Measurements from ENCODE around the gene COIL.
"Not testable (repeated sequence)": the region's sequence is repeated elsewhere in the genome, so short reads cannot be mapped to it uniquely, and the experiment has no call there.

COIL gene

GRCh38 chr17:56978441-56979090 is 17.7 kb upstream of the COIL start:
- DNase-seq, result no peak

- DNase-seq, result no peak
These were observed 17.0 kb upstream of the COIL start, which contains the start of gene SCPEP1 for GRCh38 chr17:56977673-56978395. Gene SCPEP1 (plus strand): TSS chr17:56978131. CDS start chr17:56978160, 29 bp downstream.

GRCh38 chr17:56976941-56977608 is 16.2 kb upstream of the COIL start:
- no peak for DNase-seq

- no peak for DNase-seq
These were observed 14.8 kb upstream of the COIL start for GRCh38 chr17:56975656-56976055.

GRCh38 chr17:56974055-56974454 is 13.2 kb upstream of the COIL start:
- DNase-seq, result no peak

GRCh38 chr17:56973520-56973919 is 12.7 kb upstream of the COIL start:
- DNase-seq, result no peak

- DNase-seq, result no peak
These were observed 11.4 kb upstream of the COIL start for GRCh38 chr17:56972111-56972730.

- DNase-seq, result no peak
These were observed 10.1 kb upstream of the COIL start for GRCh38 chr17:56970974-56971373.

- DNase-seq, result no peak
These were observed 5.5 kb upstream of the COIL start for GRCh38 chr17:56966338-56966737.

- DNase-seq, result not testable (repeated sequence)
These were observed 4.8 kb upstream of the COIL start for GRCh38 chr17:56965681-56966080.

- DNase-seq, result not testable (repeated sequence)
These were observed 4.4 kb upstream of the COIL start for GRCh38 chr17:56965241-56965640.

GRCh38 chr17:56956992-56957391 is 3.9 kb downstream of the COIL start:
- DNase-seq, result no peak

GRCh38 chr17:56949595-56949994 is 11.3 kb downstream of the COIL start:
- DNase-seq, result no peak

GRCh38 chr17:56948491-56948890 is 12.4 kb downstream of the COIL start:
- DNase-seq, result no peak

GRCh38 chr17:56947741-56948140 is 13.1 kb downstream of the COIL start:
- DNase-seq, result no peak

- DNase-seq, result no peak
These were observed 14.8 kb downstream of the COIL start for GRCh38 chr17:56945938-56946505.

GRCh38 chr17:56943505-56944125 is 17.2 kb downstream of the COIL start:
- DNase-seq, result no peak

GRCh38 chr17:56939869-56940484 is 20.9 kb downstream of the COIL start:
- no peak for DNase-seq

GRCh38 chr17:56938206-56938605 is 22.6 kb downstream of the COIL start:
- not testable (repeated sequence) for DNase-seq

- no peak for DNase-seq
These were observed 23.2 kb downstream of the COIL start for GRCh38 chr17:56937687-56938086.

GRCh38 chr17:56936697-56937322 is 24.0 kb downstream of the COIL start:
- DNase-seq, result no peak

GRCh38 chr17:56935461-56935860 is 25.4 kb downstream of the COIL start:
- DNase-seq, result no peak
